Anterior cingulate cortex (tissue), 58 donors: ENCODE results near the gene VENTX.
A peak's percentile ranks its signal among the peaks of the same experiment; 100 is the strongest.
"Not testable (repeated sequence)": the region's sequence is repeated elsewhere in the genome, so short reads cannot be mapped to it uniquely, and the experiment has no call there.

Experiments used
- DNase-seq, 58 donors: peaks; one replicate each; lab custom pipeline; 2025; lab: John Stamatoyannopoulos, UW

Gene VENTX

DNA sequence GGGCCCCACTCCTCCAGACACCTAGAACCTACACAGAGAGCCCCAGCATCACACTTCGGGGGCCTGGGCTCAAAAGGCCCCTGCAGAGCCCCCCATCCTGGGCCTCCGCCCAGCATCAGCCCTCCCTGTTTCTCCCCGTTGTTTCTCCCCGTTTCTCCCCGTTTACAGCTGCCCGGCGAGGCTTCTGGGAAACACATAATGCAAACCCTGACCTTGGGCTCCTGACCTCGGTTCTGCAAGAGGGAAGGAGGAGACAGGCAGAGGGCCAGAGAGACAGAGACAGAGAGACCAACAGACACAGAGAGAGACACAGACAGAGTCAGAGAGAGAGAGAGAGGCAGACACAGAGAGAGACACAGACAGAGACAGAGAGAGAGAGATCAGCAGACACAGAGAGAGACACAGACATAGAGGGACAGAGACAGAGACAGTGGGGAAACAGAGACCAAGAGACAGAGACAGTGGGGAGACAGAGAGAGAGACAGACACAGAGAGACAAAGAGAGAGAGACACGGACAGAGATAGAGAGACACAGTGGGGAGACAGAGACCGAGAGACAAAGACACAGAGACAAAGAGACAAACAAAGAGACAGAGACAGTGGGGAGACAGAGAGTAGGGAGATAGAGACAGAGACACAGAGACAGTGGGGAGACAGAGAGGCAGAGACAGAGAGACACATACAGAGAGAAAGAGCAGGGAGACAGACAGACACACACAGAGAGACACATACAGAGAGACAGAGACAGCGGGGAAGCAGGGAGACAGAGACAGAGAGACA, 12.5 kb downstream of the VENTX start:
- no peak for DNase-seq

GRCh38 chr10:133251388-133252222, 13.9 kb downstream of the VENTX start:
- DNase-seq: no peak

- no peak for DNase-seq
These were observed 14.5 kb downstream of the VENTX start for GRCh38 chr10:133252223-133252552.

DNA sequence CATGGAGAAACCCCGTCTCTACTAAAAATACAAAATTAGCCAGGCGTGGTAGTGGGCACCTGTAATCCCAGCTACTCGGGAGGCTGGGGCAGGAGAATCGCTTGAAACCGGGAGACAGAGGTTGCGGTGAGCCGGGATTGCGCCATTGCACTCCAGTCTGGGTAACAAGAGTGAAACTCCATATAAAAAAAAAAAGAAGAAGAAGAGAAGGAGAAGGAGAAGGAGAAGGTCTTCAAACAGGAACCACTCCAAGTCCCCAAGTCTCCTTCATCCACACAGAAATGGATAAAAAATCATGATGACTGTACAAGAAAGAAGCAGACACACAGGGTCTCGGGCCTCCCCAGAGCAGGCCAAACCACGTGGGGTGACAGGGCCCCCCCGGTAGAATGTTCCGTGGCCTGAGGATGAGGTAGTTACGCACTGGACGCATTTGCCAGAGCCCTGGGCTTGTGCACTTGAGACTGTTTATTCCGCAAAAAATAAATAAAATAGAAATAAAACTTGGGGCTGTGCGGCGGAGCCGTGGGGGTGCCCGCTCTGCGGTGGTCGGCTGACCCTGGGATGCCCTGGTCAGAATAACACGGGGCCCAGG, 15.8 kb downstream of the VENTX start:
- no peak for DNase-seq

- DNase-seq: no peak
These were observed 16.9 kb downstream of the VENTX start for GRCh38 chr10:133254421-133255120.

DNA sequence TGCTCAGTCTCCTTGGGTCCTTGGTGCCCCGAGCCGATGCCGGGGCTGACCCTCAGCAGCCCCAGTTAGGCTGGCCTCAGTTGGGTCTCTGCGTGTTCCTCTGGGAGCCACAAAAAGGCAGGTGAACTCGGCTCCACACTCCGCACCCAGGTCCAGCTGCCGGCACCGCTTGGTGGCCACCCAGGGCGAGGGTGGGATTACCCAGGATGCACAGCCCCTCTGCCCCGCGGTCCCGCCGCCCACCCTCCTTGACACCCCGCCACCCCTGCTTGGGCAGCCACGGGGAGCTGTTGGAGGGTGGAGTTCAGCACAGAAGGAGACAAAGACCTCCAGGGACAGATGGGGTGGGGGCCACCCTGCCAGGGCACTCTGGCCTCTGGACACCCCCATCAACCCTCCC, 17.7 kb downstream of the VENTX start:
- no peak for DNase-seq

- DNase-seq: peak in 6 of 58 donors; percentile 11 to 27 (median 18)
These were observed 19.9 kb downstream of the VENTX start for GRCh38 chr10:133257489-133258065.

DNA sequence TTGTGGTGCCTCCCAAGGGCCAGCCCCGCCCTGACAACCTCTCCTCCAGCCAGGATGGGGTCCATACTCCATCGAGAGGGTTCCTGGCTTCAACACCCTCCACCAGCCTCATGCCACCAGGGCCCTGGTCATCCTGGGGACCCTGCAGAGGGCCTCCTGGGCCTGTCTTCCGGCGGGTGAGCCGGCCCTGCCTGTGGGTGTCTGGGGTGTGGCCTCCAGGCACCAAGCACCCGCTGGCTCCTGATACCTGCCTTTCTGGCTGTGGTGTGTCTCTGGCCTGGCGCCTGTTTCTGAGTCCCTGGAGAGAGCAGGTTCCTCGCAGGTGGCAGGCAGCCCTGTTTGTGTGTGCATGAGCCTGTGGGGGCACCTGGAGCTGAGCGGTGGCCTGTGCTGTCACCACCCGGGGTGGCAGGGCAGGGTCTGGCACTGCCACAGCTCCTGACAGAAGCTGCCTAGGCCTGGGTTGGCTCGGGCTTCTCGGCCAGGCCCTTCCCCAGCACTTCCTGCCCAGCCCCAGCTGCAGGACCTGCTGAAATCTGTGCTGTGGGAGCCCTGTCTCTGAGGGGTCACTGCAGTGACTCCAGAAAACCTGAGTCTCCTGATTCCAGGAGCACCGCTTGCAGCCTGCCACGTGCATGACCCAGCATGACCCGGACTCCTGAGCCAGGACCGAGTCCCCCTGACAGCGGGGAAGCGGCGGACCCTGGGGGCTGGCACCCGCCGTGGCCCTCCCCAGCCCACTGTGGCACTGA, 20.6 kb downstream of the VENTX start:
- DNase-seq: no peak

DNA sequence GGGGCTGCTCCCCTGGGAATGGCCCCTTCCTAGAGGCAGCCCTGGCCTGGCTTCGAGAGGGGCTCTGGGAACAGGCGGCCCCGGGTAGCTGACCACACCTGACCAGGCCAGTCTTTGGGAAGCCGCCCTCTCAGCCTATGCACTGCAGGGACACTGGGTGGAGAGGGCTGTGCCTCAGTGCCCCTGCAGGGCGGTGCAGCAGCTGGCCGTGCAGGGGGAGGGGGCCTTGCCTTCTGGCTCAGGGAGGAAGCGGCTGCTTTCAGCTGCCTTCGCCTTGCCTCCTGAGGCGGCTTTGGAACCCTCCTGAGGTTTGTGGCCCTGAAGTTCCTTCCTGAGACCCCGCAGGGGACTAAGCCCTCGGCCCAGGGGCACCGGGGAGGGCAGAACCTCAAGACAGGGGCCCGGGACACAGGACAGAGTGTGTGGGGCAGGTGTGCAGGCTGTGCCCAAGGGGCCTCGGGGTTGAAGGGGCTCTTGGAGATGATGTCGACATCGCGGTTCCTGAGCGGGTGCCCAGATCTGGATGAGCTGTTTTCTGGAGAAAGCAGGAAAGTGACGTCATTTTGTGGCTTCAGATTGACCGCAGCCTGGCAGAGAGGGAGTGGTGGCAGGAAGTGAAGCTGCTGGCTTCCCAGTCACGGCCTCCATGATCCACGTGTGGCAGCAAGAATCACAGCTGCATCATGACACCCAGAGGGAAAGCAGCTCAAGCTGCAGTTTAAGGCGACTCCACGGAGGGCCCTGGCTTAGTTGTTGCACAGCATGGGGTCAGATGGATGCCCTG, 21.4 kb downstream of the VENTX start:
- DNase-seq: peak in 34 of 58 donors; percentile 8 to 73 (median 32)

- no peak for DNase-seq
These were observed 21.9 kb downstream of the VENTX start for GRCh38 chr10:133259602-133259989.

GRCh38 chr10:133260895-133261725, 23.5 kb downstream of the VENTX start:
- peak in 26 of 58 donors; percentile 12 to 77 (median 43) for DNase-seq

DNA sequence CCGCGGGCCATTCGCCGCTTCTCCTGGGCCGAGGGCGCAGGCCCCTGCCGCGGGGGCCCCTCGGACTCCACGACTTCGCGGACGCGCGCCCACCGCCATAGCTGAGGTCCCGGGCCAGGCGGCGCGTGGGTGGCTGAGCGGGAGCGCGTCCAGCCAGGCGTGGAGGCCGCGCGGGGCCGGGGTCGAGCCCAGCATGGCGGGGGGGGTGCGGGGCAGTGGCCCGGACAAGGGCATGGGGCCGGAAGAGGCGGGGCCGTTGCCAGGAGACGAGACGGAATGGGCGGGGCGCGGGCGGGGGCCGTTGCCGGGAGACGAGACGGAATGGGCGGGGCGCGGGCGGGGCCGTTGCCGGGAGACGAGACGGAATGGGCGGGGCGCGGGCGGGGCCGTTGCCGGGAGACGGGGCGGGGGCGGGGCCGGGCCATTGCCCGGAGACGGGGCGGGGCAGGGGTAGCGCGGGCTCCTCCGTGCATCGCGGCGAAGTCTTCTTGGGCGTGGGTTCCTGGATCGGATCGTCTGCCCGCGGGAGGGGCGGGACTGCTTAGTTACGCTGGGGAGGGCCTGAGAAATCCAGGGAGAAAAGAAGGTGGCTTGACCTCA, 24.2 kb downstream of the VENTX start:
- peak in 55 of 58 donors; percentile 12 to 95 (median 76) for DNase-seq

GRCh38 chr10:133262696-133263095, 25.0 kb downstream of the VENTX start:
- no peak for DNase-seq

DNA sequence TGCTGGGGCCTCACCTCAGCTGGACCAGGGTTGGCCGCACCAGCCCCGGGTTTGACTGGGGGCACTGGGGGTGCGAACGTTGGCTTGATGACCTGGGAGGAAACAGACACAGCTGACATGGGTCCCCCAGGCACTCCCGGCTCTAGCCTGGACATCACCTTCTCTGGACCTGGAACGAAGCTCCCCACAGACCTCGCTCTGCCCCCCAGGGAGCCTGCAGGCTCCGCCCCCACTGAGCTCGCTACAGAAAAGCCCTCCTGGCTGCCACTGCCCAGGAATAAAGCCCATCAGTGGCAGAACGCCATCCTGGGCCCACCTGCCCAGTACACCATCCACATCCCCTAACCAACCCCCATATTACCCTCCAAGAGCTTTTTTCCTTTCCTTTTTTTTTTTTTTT, 26.0 kb downstream of the VENTX start:
- DNase-seq: no peak

DNA sequence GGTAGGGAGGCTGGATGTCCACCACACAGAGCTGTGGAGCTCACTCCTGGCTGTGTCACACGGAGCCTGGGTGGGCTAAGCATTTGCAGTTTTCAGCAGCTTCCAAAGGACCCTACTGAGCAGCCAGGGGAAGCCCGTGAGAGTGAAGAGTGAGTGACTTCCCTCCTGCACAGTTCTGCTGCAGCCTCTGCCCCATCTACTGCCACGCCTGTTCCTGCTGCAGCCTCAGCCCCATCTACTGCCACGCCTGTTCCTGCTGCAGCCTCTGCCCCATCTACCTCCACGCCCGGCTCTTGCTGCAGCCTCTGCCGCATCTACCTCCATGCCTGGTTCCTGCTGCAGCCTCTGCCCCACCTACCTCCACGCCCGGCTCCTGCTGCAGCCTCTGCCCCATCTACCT, 26.8 kb downstream of the VENTX start:
- no peak for DNase-seq

DNA sequence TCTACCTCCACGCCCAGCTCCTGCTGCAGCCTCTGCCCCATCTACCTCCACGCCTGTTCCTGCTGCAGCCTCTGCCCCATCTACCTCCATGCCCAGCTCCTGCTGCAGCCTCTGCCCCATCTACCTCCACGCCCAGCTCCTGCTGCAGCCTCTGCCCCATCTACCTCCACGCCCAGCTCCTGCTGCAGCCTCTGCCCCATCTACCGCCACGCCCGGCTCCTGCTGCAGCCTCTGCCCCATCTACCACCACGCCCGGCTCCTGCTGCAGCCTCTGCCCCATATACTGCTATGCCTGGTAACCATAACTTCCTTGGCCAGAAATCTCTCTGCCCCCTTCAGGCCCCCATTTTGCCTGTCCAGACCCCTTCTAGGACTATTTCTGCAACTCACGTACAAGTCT, 27.4 kb downstream of the VENTX start:
- DNase-seq: not testable (repeated sequence)

DNA sequence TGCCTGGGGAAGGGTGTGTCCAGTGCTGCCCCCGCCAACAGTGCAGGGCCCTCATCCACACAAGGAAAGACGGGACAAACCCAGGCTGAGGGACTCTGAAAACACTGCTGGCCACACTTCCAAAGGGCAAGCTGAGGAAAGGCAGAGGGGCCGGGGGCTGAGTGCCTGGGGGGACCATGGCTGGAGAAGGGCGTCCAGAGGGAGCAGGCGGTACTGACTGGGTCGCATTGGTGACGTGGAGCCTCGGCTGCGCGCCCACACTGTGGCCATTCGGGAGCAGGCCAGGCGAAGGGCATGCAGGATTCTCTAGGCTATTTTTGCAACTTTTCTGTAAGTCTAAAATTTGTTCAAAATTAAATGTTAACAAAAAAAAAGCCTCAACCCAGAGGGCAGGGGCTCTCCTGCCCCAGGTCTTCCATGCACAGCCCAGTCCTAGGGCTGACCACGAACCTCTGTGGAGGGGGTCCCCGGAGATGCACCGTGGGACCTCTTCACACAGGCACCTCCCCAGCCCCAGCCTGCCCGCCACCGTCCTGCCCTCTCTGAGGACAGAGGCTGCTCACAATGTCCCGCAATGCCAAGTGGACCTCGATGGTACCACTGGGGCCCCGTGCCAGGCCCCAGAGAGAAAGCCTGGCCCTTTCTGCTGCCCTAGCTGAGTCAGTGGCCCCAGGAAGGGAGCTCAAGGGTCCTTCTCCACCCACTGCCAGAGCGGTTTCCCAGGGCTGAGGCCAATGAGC, 28.6 kb downstream of the VENTX start:
- DNase-seq: no peak
